ENCODE results near the gene TMEM62.
"Not testable (repeated sequence)": the region's sequence is repeated elsewhere in the genome, so short reads cannot be mapped to it uniquely, and the experiment has no call there.

Gene TMEM62

GRCh38 chr15:43121863-43122262 is 11.5 kb upstream of the TMEM62 start:
- no peak for DNase-seq (ENCODE audit: low read depth, low spot score)

DNA sequence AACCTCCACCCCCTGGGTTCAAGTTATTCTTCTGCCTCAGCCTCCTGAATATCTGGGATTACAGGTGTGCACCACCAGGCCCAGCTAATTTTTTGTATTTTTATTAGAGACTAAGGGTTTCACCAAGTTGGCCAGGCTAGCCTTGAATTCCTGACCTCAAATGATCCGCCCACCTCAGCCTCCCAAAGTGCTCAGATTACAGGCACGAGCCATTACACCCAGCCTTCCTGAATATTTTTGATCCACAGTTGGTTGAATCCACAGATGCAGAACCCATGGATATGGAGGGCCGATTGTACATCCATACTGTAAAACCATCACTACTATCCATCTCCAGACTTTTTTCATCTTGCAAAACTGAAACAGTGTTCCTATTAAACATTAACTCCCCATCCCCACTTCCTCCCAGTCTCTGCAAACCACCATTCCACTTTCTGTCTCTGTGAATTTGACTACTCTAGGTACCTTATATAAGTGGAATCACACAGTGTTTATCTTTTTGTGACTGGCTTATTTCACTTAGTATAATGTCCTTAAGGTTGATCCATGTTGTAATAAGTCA is 8.2 kb upstream of the TMEM62 start:
- DNase-seq (ENCODE audit: low read depth, low spot score) = no peak

GRCh38 chr15:43126356-43126755 is 7.0 kb upstream of the TMEM62 start:
- DNase-seq (ENCODE audit: low read depth, low spot score) = no peak

DNA sequence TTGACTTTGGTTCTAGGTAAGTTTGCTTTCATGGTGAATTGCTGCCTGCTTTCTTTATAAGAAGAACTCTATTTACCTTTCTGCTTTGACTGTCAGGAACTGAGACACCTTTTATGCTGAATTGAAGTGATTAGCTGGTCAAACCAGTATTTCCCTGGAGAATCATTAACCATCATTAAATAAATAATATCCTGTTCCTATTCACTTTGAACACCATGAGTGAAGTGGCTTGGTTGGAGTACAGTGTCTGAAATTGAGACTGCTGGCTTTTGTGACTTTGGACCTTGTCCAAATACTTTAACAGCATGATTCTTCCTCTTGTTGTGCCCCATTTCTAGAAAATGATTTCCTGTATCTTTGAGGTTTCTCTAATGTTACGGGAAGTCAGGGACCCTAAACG is 5.6 kb upstream of the TMEM62 start:
- DNase-seq (ENCODE audit: low read depth, low spot score) = no peak

GRCh38 chr15:43128174-43128979 is 5.0 kb upstream of the TMEM62 start:
- not testable (repeated sequence) for DNase-seq (ENCODE audit: low read depth, low spot score)

DNA sequence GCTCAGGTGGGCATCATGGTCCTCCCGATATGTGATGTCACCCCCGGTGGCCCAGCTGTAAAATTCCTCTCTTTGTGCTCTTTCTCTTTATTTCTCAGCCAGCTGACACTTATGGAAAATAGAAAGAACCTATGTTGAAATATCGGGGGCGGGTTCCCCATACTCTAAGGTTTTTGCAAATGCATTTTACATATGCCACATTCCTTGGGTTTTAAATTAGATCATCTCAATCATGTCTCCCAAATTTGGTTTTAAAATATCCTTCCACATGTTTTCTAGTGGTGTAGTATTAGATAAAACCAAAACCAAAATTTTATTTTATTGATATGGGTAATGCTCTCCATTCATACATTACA is 4.4 kb upstream of the TMEM62 start:
- DNase-seq (ENCODE audit: low read depth, low spot score) = no peak

DNA sequence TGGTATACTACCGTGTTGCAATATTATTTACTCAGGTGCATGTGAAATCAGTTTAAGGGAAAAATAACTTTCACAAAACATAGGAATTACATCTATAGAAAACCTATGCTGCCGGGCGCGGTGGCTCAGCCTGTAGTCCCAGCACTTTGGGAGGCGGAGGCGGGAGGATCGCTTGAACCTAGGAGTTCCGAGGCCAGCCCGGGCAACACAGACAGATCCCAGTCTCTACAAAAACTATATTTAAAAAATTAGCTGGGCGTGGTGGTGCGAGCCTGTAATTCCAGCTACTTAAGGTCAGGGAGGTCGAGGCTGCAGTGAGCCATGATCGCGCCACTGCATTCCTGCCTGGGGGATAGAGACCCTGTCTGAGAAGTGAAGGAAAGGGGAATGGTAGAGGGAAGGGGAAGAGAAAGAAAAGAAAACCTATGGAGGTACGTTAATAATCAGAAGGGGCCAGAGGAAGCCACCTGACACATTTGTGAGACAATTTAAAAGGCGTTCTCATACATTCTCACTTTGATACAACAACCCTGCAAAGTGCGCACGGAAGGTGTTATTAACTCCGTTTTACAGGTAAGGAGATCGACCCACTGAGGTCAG is 456 bp upstream of the TMEM62 start:
- DNase-seq (ENCODE audit: low read depth, low spot score) = no peak

DNA sequence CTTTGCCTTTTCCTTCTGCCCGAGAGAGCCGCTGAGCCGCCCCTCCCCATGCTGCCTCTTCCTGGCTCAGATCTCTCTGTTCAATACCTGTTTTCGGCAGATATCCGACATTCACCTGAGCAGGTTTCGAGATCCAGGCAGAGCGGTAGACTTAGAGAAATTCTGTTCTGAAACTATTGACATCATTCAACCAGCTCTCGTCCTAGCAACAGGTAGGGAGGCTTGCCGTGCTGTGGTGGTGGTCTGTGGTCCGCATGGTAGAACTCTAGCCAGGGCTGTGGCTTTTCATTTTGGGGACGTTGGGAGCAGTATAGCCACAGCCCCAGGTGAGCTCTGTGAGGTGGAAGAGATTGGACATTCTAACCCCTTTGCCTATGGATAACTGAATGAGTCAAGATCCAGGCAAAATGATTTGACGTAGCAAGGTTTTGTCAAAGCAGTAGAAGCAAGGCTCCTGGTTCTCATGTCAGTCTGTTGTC is 810 bp downstream of the TMEM62 start:
- DNase-seq (ENCODE audit: low read depth, low spot score) = no peak

GRCh38 chr15:43135351-43135750 is 2.0 kb downstream of the TMEM62 start:
- no peak for DNase-seq (ENCODE audit: low read depth, low spot score)

DNA sequence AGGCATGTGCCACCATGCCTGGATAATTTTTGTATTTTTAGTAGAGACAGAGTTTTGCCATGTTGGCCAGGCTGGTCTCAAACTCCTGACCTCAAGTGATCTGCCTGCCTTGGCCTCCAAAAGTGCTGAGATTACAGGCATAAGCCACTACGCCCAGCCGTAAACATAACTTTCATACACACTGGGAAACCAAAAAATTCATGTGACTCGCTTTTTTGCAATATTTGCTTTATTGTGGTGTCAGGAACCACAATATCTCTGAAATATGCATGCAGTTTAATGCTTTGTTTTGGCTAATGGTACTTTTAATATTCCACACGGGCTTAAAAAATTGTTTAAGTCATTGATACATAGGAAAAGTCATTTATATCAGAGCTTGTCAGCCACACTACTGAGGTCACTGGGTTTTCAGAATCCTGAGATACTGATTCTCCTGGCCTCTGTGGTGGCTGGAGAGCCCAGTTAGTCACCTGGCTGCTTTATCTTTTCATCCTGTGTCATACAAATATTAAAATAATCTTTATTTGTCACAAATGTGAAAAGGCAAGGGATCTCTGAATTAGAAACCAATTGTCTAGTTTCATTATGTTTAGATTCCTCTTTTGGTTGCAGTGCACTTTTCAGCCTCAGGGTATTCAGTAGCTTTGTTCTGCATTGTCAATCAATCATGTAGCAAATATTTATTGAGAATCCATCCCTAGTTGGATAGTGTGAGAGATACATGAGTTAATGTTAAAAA is 10.0 kb downstream of the TMEM62 start:
- DNase-seq (ENCODE audit: low read depth, low spot score) = no peak

DNA sequence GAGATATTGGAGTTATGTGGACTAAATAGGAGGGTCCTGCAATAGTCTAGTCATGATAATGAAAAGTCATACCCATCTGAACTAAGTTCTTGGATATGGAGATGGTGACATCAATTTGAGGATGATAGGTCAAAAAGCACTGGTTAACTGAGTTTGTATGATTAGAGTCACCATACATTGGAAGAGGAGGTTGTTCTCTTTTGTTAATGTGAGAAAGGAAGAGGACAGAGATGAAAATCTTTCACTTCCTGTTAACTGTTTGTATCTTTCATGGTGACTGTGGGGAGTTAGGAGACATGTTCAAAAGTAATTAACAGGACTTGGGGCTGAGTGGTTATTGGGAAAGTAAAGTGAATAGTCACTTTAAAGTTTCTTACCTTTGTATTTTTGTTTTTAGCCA is 11.1 kb downstream of the TMEM62 start:
- DNase-seq (ENCODE audit: low read depth, low spot score) = no peak

DNA sequence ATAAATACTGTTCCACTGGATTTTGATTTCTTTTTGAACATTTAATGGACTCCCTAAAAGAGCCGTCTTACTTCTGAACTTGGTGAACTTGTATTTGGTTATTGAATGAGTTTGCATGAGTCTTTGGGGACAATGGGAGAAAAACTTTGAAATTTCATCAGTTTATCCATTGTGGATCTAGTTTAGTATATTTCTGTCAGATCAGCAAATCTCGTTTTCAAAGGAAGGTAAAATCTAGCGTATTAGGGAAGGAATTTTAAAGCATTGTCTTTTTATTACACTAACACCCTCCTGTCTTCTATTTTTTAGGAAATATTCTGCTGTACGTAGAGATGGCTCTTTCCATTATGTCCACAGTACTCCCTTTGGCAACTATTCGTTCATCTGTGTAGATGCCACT is 12.8 kb downstream of the TMEM62 start:
- DNase-seq (ENCODE audit: low read depth, low spot score) = no peak

GRCh38 chr15:43150191-43150929 is 17.0 kb downstream of the TMEM62 start:
- no peak for DNase-seq (ENCODE audit: low read depth, low spot score)

DNA sequence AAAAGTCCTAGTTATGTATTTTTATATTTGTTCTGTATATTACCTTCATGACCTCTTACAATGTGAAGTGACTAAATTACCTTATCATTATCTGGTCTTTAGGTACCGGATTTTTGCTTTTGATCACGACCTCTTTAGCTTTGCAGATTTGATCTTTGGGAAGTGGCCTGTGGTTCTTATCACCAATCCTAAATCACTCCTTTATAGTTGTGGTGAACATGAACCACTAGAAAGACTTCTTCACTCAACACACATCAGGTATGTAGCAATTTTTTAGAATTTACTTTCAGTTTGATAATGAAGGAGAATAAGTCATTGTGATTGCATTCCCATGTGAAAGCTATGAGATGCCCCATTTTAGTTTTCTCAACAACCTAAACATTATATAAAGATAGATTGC is 18.3 kb downstream of the TMEM62 start:
- DNase-seq (ENCODE audit: low read depth, low spot score) = no peak

DNA sequence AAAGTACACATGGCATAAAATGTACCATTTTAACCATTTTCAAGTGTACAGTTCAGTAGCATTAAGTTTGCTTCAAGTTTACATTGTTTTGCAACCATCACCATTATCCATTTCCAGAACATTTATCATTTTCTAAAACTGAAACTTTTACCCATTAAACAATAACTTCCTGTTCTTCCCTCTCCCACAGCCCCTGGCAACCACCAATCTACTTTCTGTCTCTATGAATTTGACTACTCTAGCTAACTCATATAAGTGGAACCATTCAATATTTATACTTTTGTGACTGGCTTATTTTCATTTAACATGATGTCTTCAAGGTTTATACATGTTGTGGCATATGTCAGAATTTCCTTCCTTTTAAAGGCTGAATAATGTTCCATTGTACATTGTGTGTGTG is 19.9 kb downstream of the TMEM62 start:
- DNase-seq (ENCODE audit: low read depth, low spot score) = no peak

DNA sequence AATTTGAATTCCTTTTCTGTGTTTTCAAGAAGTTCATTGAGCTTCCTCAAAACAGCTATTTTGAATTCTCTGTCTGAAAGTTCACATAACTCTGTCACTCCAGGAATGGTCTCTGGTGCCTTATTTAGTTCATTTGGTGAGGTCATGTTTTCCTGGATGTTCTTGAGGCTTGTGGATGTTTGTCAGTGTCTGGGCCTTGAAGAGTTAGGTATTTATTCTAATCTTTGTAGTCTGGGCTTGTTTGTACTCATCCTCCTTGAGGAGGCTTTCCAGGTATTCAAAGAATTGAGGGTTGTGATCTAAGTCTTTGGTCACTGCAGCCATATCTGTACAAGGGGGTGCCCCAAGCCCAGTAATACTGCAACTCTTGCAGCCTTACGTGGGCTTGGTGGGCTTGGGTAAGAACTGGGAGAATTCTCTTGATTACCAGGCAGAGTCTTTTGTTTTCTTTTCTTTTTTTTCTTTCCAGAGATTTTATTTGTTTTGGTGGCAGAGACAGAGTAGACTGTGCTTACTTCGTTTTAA is 32.5 kb downstream of the TMEM62 start:
- DNase-seq (ENCODE audit: low read depth, low spot score) = no peak

GRCh38 chr15:43167261-43167660 is 33.9 kb downstream of the TMEM62 start:
- not testable (repeated sequence) for DNase-seq (ENCODE audit: low read depth, low spot score)

DNA sequence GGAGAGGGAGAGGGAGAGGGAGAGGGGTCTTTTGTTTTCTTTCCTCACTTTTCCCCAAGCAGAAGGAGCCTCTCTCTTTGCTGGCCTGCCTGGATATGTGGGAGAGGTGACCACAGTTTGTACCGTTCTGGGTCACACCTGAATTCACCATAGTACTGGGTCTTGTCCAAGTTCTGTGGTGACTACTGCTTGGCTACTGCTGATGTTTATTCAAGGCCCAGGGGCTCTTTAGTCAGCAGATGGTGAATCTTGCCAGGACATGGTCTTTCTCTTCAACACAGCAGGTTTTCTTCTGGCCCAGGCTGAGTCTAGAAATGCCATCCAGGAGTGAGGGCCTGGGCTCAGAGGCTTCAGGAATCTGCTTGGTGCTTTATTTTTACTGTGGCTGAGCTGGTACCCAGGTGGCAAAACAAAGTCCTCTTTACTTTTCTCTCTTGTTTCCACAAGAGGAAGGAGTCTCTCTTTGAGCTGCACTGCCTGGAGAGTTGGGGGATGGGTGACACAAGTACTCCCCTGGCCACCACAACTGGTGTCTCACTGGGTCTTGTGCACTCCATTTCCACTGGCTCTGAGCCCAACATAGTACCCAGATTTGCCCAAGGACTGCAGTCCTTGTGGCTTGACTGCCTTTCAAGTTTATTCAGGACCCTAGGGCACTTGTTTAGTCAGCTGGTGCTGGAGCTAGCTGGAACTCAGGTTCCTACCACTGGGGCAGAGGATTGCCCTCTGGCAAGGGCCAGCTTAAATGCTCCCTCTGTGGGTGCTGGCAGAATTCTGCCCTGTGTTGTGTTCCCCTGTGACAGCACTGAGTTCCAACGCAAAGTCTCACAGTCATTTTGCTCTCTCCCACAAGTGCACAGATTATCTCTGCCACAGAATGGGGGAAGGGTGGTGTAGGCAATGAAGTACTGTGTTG is 35.1 kb downstream of the TMEM62 start:
- DNase-seq (ENCODE audit: low read depth, low spot score) = no peak

GRCh38 chr15:43169888-43170287 is 36.5 kb downstream of the TMEM62 start:
- no peak for DNase-seq (ENCODE audit: low read depth, low spot score)

- not testable (repeated sequence) for DNase-seq (ENCODE audit: low read depth, low spot score)
These were observed 42.4 kb downstream of the TMEM62 start for GRCh38 chr15:43175656-43176309.

All from iPS DF 19.7 (cell line).